IPS-NIHi11 (cell line): ENCODE data around the gene ERBB4.

Experiments used
- DNase-seq: peaks from one replicate; pipeline ENCODE4 v3.0.0; 2012; ENCODE audit warnings: mixed read lengths, low spot score

Gene ERBB4

GRCh38 chr2:211329421-211329820 is 1209.2 kb downstream of the ERBB4 start:
- no peak for DNase-seq

GRCh38 chr2:211328126-211328525 is 1210.5 kb downstream of the ERBB4 start:
- no peak for DNase-seq
